HepG2 (cell line): ENCODE results near the gene C2. TPM values are rescaled to one million over a fixed set of nuclear protein-coding genes. Genes with fewer than 3 reads are reported as not detected.

ENCODE experiments used
- BRD4 ChIP-seq: sonication (generic); formaldehyde crosslinking; IDR thresholded peaks from 2 replicates; pipeline ENCODE4 v1.4.0; 2020; ENCODE audit warnings: missing genetic modification reagents
- CBFB ChIP-seq: sonication (generic); formaldehyde crosslinking; IDR thresholded peaks from 2 replicates; pipeline ENCODE4 v1.4.0; 2020; ENCODE audit warnings: missing genetic modification reagents
- CCAR2 ChIP-seq: fragments of 200-400 bp; formaldehyde crosslinking; optimal IDR thresholded peaks from 2 replicates; pipeline ENCODE3; 2018; ENCODE audit warnings: low read depth, mild to moderate bottlenecking, low read length, moderate library complexity
- CENPX ChIP-seq: sonication (generic); formaldehyde crosslinking; IDR thresholded peaks from 2 replicates; pipeline ENCODE4 v1.9.0; 2021; ENCODE audit warnings: mild to moderate bottlenecking, missing genetic modification reagents, moderate library complexity
- CREM ChIP-seq, 2 experiments: sonication (generic) in 1 of 2; formaldehyde crosslinking in 1 of 2; IDR thresholded peaks; 2 replicates each; pipeline versions ENCODE4 v1.4.0 to v1.6.1; 2016 to 2020; ENCODE audit warnings: antibody characterized with exemption in 1 of 2, mild to moderate bottlenecking in 1 of 2, missing genetic modification reagents in 1 of 2
- DNMT3B ChIP-seq: conservative IDR thresholded peaks from 2 replicates; pipeline ENCODE4 v1.6.1; 2016; ENCODE audit warnings: missing biosample characterization, control low read depth
- FOXP4 ChIP-seq: sonication (generic); formaldehyde crosslinking; IDR thresholded peaks from 2 replicates; pipeline ENCODE4 v1.4.0; 2020; ENCODE audit warnings: missing genetic modification reagents
- KAT2B ChIP-seq: fragments of 150-350 bp; IDR thresholded peaks from 2 replicates; pipeline ENCODE4 v1.6.1; 2014; ENCODE audit warnings: low read depth, low read length, borderline replicate concordance
- NCOA5 ChIP-seq: sonication (generic); formaldehyde crosslinking; IDR thresholded peaks from 2 replicates; pipeline ENCODE4 v1.4.0; 2020; ENCODE audit warnings: missing genetic modification reagents
- PREB ChIP-seq: sonication (generic); formaldehyde crosslinking; IDR thresholded peaks from 2 replicates; pipeline ENCODE4 v1.4.0; 2020; ENCODE audit warnings: missing genetic modification reagents
- RBFOX2 ChIP-seq: fragments of 200-400 bp; formaldehyde crosslinking; IDR thresholded peaks from 2 replicates; pipeline ENCODE4 v1.6.1; 2017; ENCODE audit warnings: low read depth, mild to moderate bottlenecking, low read length
- SMAD1 ChIP-seq: sonication (generic); formaldehyde crosslinking; IDR thresholded peaks from 2 replicates; pipeline ENCODE4 v1.4.0; 2020; ENCODE audit warnings: missing genetic modification reagents, low read depth, mild to moderate bottlenecking, borderline replicate concordance
- SP140L ChIP-seq: sonication (generic); formaldehyde crosslinking; IDR thresholded peaks from 2 replicates; pipeline ENCODE4 v1.4.0; 2020; ENCODE audit warnings: missing genetic modification reagents, borderline replicate concordance
- SRSF9 ChIP-seq: fragments of 200-400 bp; formaldehyde crosslinking; IDR thresholded peaks from 2 replicates; pipeline ENCODE4 v1.6.1; 2018; ENCODE audit warnings: borderline replicate concordance, mild to moderate bottlenecking, low read depth, low read length; ENCODE audit not compliant: insufficient read depth, poor library complexity, severe bottlenecking
- TBL1XR1 ChIP-seq: fragments of 150-350 bp; IDR thresholded peaks from 2 replicates; pipeline ENCODE4 v1.6.1; 2014; ENCODE audit warnings: borderline replicate concordance, low read length; ENCODE audit not compliant: partially characterized antibody
- TIGD3 ChIP-seq: sonication (generic); formaldehyde crosslinking; IDR thresholded peaks from 2 replicates; pipeline ENCODE4 v1.5.1; 2020; ENCODE audit warnings: mild to moderate bottlenecking, missing genetic modification reagents, borderline replicate concordance
- ZNF34 ChIP-seq: sonication (generic); formaldehyde crosslinking; IDR thresholded peaks from 2 replicates; pipeline ENCODE4 v1.4.0; 2020; ENCODE audit warnings: mild to moderate bottlenecking, missing genetic modification reagents, borderline replicate concordance
- ZNF354B ChIP-seq: sonication (generic); formaldehyde crosslinking; IDR thresholded peaks from 2 replicates; pipeline ENCODE4 v1.8.0; 2022; ENCODE audit warnings: mild to moderate bottlenecking, missing genetic modification reagents
- ZNF589 ChIP-seq: sonication (generic); formaldehyde crosslinking; conservative IDR thresholded peaks from 2 replicates; pipeline ENCODE4 v1.8.0; 2022; ENCODE audit warnings: mild to moderate bottlenecking, moderate library complexity, missing genetic modification reagents
- ZNF619 ChIP-seq: sonication (generic); formaldehyde crosslinking; IDR thresholded peaks from 2 replicates; pipeline ENCODE4 v1.4.0; 2020; ENCODE audit warnings: mild to moderate bottlenecking, missing genetic modification reagents
- ZNF670 ChIP-seq: sonication (generic); formaldehyde crosslinking; IDR thresholded peaks from 2 replicates; pipeline ENCODE4 v1.8.0; 2022; ENCODE audit warnings: mild to moderate bottlenecking, missing genetic modification reagents, borderline replicate concordance
- ZNF703 ChIP-seq: sonication (generic); formaldehyde crosslinking; IDR thresholded peaks from 2 replicates; pipeline ENCODE4 v1.5.1; 2020; ENCODE audit warnings: missing genetic modification reagents, mild to moderate bottlenecking, moderate library complexity, borderline replicate concordance
- ZNF709 ChIP-seq: sonication (generic); formaldehyde crosslinking; IDR thresholded peaks from 2 replicates; pipeline ENCODE4 v1.5.0; 2020; ENCODE audit warnings: mild to moderate bottlenecking, missing genetic modification reagents
- ZNF740 ChIP-seq: sonication (generic); formaldehyde crosslinking; IDR thresholded peaks from 2 replicates; pipeline ENCODE4 v1.4.0; 2020; ENCODE audit warnings: missing genetic modification reagents
- ZNF780A ChIP-seq: sonication (generic); formaldehyde crosslinking; IDR thresholded peaks from 2 replicates; pipeline ENCODE4 v1.8.0; 2022; ENCODE audit warnings: mild to moderate bottlenecking, missing genetic modification reagents, moderate library complexity
- ZNF83 ChIP-seq: sonication (generic); formaldehyde crosslinking; IDR thresholded peaks from 2 replicates; pipeline ENCODE4 v1.4.0; 2020; ENCODE audit warnings: missing genetic modification reagents, mild to moderate bottlenecking, borderline replicate concordance
- polyA plus RNA-seq, 8 experiments: library from polyadenylated mRNA; depleted of rRNA in 3 of 8; stranded (reverse) in 7 of 8; unstranded in 1 of 8; fragments of >200 nt; fragmentation: Illumina TruSeq in 4 of 8; extraction: Trizol in 4 of 8; gene quantifications; 2 replicates each; pipeline versions ENCODE4 v1.2.1 to v1.2.3, GENCODE V29; 2011 to 2016; ENCODE audit warnings: low read depth in 4 of 8, missing spikeins in 1 of 8, mixed read lengths in 1 of 8; ENCODE audit not compliant: insufficient read depth in 1 of 8
- total RNA-seq, 5 experiments: library from RNA; depleted of rRNA; stranded (reverse); fragments of >200 nt; fragmentation: Illumina TruSeq; extraction: Trizol; gene quantifications; 2 replicates each; pipeline ENCODE4 v1.2.3, GENCODE V29; 2016; ENCODE audit warnings: low read depth in 1 of 5

C2 gene
- total and polyA plus RNA-seq, 2 of the 13 experiments (the other 11 are each of a cell fraction or from before 2014, with no cell fraction given) = 165 to 307 TPM

GRCh38 chr6:31900917-31901414 lies 26.6 kb upstream of the C2 start (continued):
- TF ChIP-seq ZNF354B (no peak), NCOA5 (CRISPR knock-in tag) (no peak), SMAD1 (no peak), KAT2B (no peak), ZNF83 (CRISPR knock-in tag) (no peak; the same call in 1 of the 2 replicates), ZNF589 (CRISPR knock-in tag) (no peak), TIGD3 (CRISPR knock-in tag) (no peak), ZNF703 (CRISPR knock-in tag) (no peak), ZNF780A (CRISPR knock-in tag) (no peak), ZNF670 (CRISPR knock-in tag) (no peak), ZNF619 (CRISPR knock-in tag) (no peak), CREM (IDR thresholded peaks at IDR 0.05) (no peak), CREM (CRISPR knock-in tag; IDR thresholded peaks at IDR 0.05) (no peak), DNMT3B (no peak), TBL1XR1 (no peak), PREB (0 out of 2 replicates have a peak, but pooled peaks have one; percentile 63), BRD4 (CRISPR knock-in tag) (no peak), CBFB (no peak), FOXP4 (CRISPR knock-in tag) (0 out of 2 replicates have a peak, but pooled peaks have one; percentile 12), ZNF709 (CRISPR knock-in tag) (no peak), SRSF9 (no peak), SP140L (no peak), ZNF34 (no peak), CENPX (no peak), CCAR2 (no peak), RBFOX2 (peak; percentile 43), ZNF740 (no peak)
